Measurements from ENCODE around the gene TSKU. TPM values are rescaled to one million over a fixed set of nuclear protein-coding genes. Genes with fewer than 3 reads are reported as not detected.

The TSKU gene
- total and polyA plus RNA-seq, 8 donors = 2.7 to 25.2 (median 10.7) TPM

DNA sequence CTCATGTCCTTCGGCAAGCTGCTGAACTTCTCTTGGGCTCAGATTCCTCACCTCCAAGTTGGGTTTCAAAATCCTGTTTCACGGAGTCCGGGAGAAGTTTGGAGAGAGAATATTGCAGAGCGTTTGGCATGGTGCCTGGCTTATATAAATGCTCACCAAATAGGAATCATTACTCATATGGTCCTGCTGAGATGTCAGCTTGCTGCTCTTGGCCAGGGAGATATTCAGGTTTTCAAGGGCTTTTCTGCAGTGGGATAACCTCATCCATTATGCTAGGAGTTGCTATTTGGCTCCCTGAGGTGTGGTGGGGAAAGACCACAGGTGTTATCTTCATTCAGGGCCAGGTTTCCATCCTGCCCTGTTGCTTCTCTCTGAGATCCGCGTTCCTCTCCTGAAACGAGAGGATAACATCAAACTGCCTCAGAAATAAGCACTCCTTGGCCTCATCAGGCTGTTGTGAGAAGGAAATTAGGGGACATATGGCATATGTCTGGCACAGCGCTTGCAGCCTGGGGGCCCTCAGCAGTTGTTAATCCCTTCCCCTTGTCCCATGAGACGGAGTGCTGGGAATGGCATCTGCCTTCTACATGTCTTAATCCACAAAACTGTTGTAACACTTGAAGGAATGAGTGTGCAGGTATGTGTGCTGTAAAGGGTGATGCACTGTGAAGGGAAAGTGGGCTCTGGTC is 47.6 kb downstream of the TSKU start:
- H3K36me3 ChIP-seq = no peaks in the 10 kb centered on the region
- H3K27me3 ChIP-seq = no peaks in the 10 kb centered on the region
- no peak overlapping the region for H3K27ac ChIP-seq
- TF ChIP-seq, protein P1, sequence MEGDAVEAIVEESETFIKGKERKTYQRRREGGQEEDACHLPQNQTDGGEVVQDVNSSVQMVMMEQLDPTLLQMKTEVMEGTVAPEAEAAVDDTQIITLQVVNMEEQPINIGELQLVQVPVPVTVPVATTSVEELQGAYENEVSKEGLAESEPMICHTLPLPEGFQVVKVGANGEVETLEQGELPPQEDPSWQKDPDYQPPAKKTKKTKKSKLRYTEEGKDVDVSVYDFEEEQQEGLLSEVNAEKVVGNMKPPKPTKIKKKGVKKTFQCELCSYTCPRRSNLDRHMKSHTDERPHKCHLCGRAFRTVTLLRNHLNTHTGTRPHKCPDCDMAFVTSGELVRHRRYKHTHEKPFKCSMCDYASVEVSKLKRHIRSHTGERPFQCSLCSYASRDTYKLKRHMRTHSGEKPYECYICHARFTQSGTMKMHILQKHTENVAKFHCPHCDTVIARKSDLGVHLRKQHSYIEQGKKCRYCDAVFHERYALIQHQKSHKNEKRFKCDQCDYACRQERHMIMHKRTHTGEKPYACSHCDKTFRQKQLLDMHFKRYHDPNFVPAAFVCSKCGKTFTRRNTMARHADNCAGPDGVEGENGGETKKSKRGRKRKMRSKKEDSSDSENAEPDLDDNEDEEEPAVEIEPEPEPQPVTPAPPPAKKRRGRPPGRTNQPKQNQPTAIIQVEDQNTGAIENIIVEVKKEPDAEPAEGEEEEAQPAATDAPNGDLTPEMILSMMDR (IDR thresholded peaks at IDR 0.05) = no peak
- WGBS, 2 donors = 40 to 48% methylated on average over 9 of the region's 9 CpGs
- FAIRE-seq (no peak), ATAC-seq (peak in 2 of 4 donors; percentile 29 to 59), DNase-seq (peak in 1 of 6 donors; percentile 36)
- no peaks in the 10 kb centered on the region for H3K4me1 ChIP-seq
- no peaks in the 10 kb centered on the region for H3K9me3 ChIP-seq
- intact Hi-C loops (cut with DNase I) = no loop called here
- no peak overlapping the region for H3K4me3 ChIP-seq

DNA sequence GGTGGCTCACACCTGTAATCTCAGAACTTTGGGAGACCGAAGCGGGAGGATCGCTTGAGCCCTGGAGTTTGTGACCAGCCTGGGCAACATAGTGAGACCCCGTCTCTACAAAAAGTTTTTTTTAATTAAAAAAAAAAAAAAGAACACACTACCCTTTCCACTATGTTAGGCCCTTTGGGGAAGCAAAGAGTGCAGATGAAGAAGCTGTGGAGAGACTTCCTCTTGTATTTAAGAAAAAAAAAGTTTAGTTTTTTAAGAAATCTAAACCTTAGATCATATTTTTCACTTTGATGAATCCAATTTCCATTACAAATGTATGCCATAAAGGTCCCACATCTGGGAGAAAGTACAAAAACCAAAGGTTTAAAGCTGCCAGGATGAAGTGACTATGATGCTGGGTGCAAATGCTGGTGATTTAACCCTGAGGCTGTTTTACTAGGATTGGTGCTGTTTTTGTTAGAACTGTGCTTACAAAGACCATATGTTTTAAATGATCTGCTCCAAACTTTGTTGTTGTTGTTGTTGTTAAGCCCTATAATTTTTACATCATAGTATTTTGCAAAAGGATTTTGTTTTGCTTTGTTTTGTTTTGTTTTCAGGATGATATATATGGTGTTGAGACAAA is 48.6 kb downstream of the TSKU start:
- 92 to 96% methylated on average over 4 of the region's 4 CpGs for WGBS, 2 donors
- H3K9me3 ChIP-seq = no peaks in the 10 kb centered on the region
- DNase-seq (no peak), FAIRE-seq (no peak), ATAC-seq (no peak)
- intact Hi-C loops (cut with DNase I) = no loop called here
- no peak overlapping the region for H3K4me3 ChIP-seq
- no peak overlapping the region for H3K27ac ChIP-seq
- H3K4me1 ChIP-seq = peaks cover 4 to 10% (median 7%) of the 10 kb centered on the region in 3 donors
- H3K27me3 ChIP-seq = no peaks in the 10 kb centered on the region
- TF ChIP-seq, protein P1 (IDR thresholded peaks at IDR 0.05) = no peak
- H3K36me3 ChIP-seq = no peaks in the 10 kb centered on the region

DNA sequence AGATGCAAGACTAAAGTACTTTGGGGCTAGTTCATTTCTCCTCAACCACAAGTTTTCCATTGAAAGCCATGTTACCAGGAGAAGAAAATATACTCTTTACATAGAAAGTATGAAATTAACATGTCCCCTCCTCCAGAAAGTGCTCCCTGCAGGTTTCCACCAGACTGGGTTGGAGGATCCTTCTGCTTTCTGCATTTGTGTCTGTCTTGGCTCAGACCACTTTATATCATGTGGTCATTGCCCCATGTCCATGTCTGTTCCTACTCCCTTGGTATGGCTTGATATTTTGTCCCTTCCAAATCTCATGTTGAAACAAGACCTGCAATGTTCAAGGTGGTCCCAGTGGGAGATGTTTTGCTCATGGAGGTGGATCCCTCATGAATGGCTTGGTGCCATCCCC is 49.2 kb downstream of the TSKU start:
- DNase-seq (no peak), FAIRE-seq (no peak), ATAC-seq (peak in 1 of 4 donors; percentile 28)
- intact Hi-C loops (cut with DNase I) = no loop called here
- Histone ChIP-seq H3K9me3 (no peaks in the 10 kb centered on the region), H3K36me3 (no peaks in the 10 kb centered on the region), H3K4me1 (peaks cover 6 to 10% (median 7%) of the 10 kb centered on the region in 3 donors), H3K4me3 (no peak overlapping the region), H3K27ac (no peak overlapping the region), H3K27me3 (no peaks in the 10 kb centered on the region)
- TF ChIP-seq, protein P1 (IDR thresholded peaks at IDR 0.05) = no peak

DNA sequence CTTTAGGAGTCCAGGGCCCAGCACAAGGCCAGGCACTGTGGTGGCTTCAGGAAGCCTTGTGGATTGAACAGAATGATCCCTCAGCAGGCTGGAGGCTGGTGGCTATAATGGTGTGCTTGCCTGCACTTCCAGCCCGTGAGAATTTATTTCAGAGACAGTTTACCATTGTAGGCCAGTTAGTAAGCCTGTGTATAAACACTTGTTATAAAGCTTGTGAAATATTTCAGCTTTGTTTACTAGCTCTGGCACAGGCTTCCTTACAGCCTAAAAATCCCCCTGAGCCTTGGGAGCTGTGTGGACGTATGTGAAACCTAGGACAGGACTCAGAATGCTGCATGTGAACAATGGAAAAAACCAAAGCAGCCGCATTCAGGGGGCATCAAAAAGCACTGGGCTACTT is 51.0 kb downstream of the TSKU start:
- FAIRE-seq = no peak
- TF ChIP-seq, protein P1 (IDR thresholded peaks at IDR 0.05) = no peak

DNA sequence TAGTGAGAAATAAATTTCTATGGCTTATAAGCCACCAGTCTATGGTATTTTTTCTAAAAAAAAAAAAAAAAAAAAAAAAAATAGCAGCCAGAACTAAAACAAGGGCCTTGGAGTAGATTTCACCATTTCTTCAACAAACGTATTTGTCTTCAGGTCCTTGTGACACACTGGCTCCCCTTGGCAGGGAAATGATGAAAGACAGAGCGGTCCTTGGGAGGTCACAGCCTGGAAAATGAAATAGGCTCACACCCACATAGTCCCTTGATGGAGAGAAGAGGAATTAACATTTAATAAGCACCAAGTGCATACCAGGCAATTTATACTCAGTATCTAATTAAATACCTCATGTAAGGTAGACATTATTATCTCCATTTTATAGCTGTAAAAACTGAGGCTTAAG is 51.9 kb downstream of the TSKU start:
- Histone ChIP-seq H3K27me3 (no peaks in the 10 kb centered on the region), H3K27ac (no peak overlapping the region), H3K4me3 (no peak overlapping the region), H3K36me3 (no peaks in the 10 kb centered on the region), H3K4me1 (peaks cover 6 to 10% (median 7%) of the 10 kb centered on the region in 3 donors), H3K9me3 (no peaks in the 10 kb centered on the region)
- no peak for FAIRE-seq
- no peak for ATAC-seq
- WGBS, 2 donors = 84 to 94% methylated on average over 2 of the region's 2 CpGs
- DNase-seq = no peak
- TF ChIP-seq, protein P1 (IDR thresholded peaks at IDR 0.05) = no peak
- intact Hi-C loops (cut with DNase I) = no loop called here

More for the DNA sequence above, 51.0 kb downstream of the TSKU start:
- Histone ChIP-seq H3K27me3 (no peaks in the 10 kb centered on the region), H3K4me1 (peaks cover 6 to 10% (median 7%) of the 10 kb centered on the region in 3 donors), H3K4me3 (no peak overlapping the region), H3K9me3 (no peaks in the 10 kb centered on the region), H3K27ac (no peak overlapping the region), H3K36me3 (no peaks in the 10 kb centered on the region)
- ATAC-seq (no peak), DNase-seq (no peak)
- WGBS, 2 donors = 89 to 95% methylated on average over 3 of the region's 3 CpGs
- intact Hi-C loops (cut with DNase I) = no loop called here
